Lung microvascular endothelial cell (primary cell): Measurements from ENCODE around the gene TP53I13. TPM values are rescaled to one million over a fixed set of nuclear protein-coding genes. Genes with fewer than 3 reads are reported as not detected.
A peak's percentile ranks its signal among the peaks of the same experiment; 100 is the strongest.

Experiments
- DNase-seq, 2 donors: peaks; one replicate each; pipeline versions ENCODE4 v3.0.0 to v3.0.0-alpha.2; 2010; ENCODE audit warnings: low read depth in 2 of 2
- total RNA-seq: library from RNA; depleted of rRNA; stranded (reverse); fragments of >200 nt; gene quantifications from 2 replicates; pipeline ENCODE4 v1.2.1, GENCODE V29; 2014

TP53I13 gene
- total RNA-seq, 1 donor from 2014 or later, result 29.2 TPM

- DNase-seq, result no peak
Measured at GRCh38 chr17:29593591-29594518, 25.4 kb downstream of the TP53I13 start.

- no peak for DNase-seq
Measured at GRCh38 chr17:29594519-29595090, 26.1 kb downstream of the TP53I13 start.

- no peak for DNase-seq
Measured at GRCh38 chr17:29595107-29595942, 26.8 kb downstream of the TP53I13 start.

- no peak for DNase-seq
Measured at GRCh38 chr17:29595943-29596774, 27.7 kb downstream of the TP53I13 start.

- no peak for DNase-seq
Measured at GRCh38 chr17:29596811-29597210, 28.3 kb downstream of the TP53I13 start.

- no peak for DNase-seq
Measured at GRCh38 chr17:29597361-29598172, 29.1 kb downstream of the TP53I13 start.

GRCh38 chr17:29603109-29603674, 34.7 kb downstream of the TP53I13 start:
- DNase-seq, result no peak

GRCh38 chr17:29607557-29608195, 39.2 kb downstream of the TP53I13 start:
- DNase-seq, result no peak

GRCh38 chr17:29608986-29609385, 40.5 kb downstream of the TP53I13 start:
- no peak for DNase-seq

- DNase-seq, result no peak
Measured at GRCh38 chr17:29610395-29610794, 41.9 kb downstream of the TP53I13 start.

GRCh38 chr17:29611351-29612093, 43.0 kb downstream of the TP53I13 start:
- DNase-seq, result no peak

GRCh38 chr17:29612094-29612403, 43.5 kb downstream of the TP53I13 start:
- DNase-seq, result no peak

- DNase-seq, result no peak
Measured at GRCh38 chr17:29612404-29613280, 44.1 kb downstream of the TP53I13 start.

- peak; percentile 92 for DNase-seq
Measured at GRCh38 chr17:29613352-29613837, 44.9 kb downstream of the TP53I13 start.

- no peak for DNase-seq
Measured at GRCh38 chr17:29613856-29614255, 45.4 kb downstream of the TP53I13 start.

GRCh38 chr17:29614349-29615047, 46.0 kb downstream of the TP53I13 start:
- no peak for DNase-seq

GRCh38 chr17:29615048-29615385, 46.5 kb downstream of the TP53I13 start:
- no peak for DNase-seq
